ENCODE data around the gene ITGA5. TPM values are rescaled to one million over a fixed set of nuclear protein-coding genes. Genes with fewer than 3 reads are reported as not detected.

ITGA5 gene
- total and polyA plus RNA-seq, 9 of the 15 experiments (the other 6 are each of a cell fraction or from before 2014, with no cell fraction given) = 9.1 to 82.1 (median 47.4) TPM

GRCh38 chr12:54352022-54352531, 67.0 kb downstream of the ITGA5 start (continued):
- TF ChIP-seq NEUROD1 (IDR thresholded peaks at IDR 0.05; ENCODE audit: borderline replicate concordance, low read depth, low read length, partially characterized antibody) (peak; percentile 14), RBM22 (IDR thresholded peaks at IDR 0.05; ENCODE audit: low read depth, low read length, poor library complexity, severe bottlenecking) (no peak), MYC (IDR thresholded peaks at IDR 0.05; ENCODE audit: low read depth, low read length) (no peak), MYC (CRISPR knock-in tag; IDR thresholded peaks at IDR 0.05; ENCODE audit: borderline replicate concordance, low read depth) (no peak), NONO (IDR thresholded peaks at IDR 0.05; ENCODE audit: low read depth in 2 of 2, low read length in 1 of 2) (no peak), HSF4 (CRISPR knock-in tag; IDR thresholded peaks at IDR 0.05; ENCODE audit: borderline replicate concordance) (no peak), CBX5 (IDR thresholded peaks at IDR 0.05; ENCODE audit: borderline replicate concordance, low read depth) (no peak), POLR2A (conservative IDR thresholded peaks at IDR 0.05) (peak; percentile 58), KAT7 (CRISPR knock-in tag; IDR thresholded peaks at IDR 0.05; ENCODE audit: borderline replicate concordance) (no peak), HDAC2 (IDR thresholded peaks at IDR 0.05) (no peak; the same call in 1 of the 2 replicates), RFX5 (IDR thresholded peaks at IDR 0.05; ENCODE audit: low read depth, low read length) (no peak), U2AF2 (optimal IDR thresholded peaks at IDR 0.05; ENCODE audit: low read depth, low read length) (no peak), COPS2 (conservative IDR thresholded peaks at IDR 0.05) (no peak), ZNF146 (CRISPR knock-in tag; IDR thresholded peaks at IDR 0.05; ENCODE audit: unreplicated experiment) (no peak), STAT6 (CRISPR knock-in tag; IDR thresholded peaks at IDR 0.05) (no peak), TCF7 (IDR thresholded peaks at IDR 0.05; ENCODE audit: borderline replicate concordance) (no peak), MBD2 (IDR thresholded peaks at IDR 0.05; ENCODE audit: borderline replicate concordance, low read depth) (peak; percentile 19; the same call in 1 of the 2 replicates), NFIC (IDR thresholded peaks at IDR 0.05) (peak; percentile 64), TCF3 (CRISPR knock-in tag; IDR thresholded peaks at IDR 0.05) (peak; percentile 65), EHMT2 (IDR thresholded peaks at IDR 0.05) (no peak), HEY1 (CRISPR knock-in tag; IDR thresholded peaks at IDR 0.05; ENCODE audit: borderline replicate concordance) (no peak), MEF2D (tag; conservative IDR thresholded peaks at IDR 0.05; ENCODE audit: low read depth) (no peak)
- TF ChIP-seq, protein P1, sequence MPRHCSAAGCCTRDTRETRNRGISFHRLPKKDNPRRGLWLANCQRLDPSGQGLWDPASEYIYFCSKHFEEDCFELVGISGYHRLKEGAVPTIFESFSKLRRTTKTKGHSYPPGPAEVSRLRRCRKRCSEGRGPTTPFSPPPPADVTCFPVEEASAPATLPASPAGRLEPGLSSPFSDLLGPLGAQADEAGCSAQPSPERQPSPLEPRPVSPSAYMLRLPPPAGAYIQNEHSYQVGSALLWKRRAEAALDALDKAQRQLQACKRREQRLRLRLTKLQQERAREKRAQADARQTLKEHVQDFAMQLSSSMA (CRISPR knock-in tag; IDR thresholded peaks at IDR 0.05) = no peak
- TF ChIP-seq, protein P2, sequence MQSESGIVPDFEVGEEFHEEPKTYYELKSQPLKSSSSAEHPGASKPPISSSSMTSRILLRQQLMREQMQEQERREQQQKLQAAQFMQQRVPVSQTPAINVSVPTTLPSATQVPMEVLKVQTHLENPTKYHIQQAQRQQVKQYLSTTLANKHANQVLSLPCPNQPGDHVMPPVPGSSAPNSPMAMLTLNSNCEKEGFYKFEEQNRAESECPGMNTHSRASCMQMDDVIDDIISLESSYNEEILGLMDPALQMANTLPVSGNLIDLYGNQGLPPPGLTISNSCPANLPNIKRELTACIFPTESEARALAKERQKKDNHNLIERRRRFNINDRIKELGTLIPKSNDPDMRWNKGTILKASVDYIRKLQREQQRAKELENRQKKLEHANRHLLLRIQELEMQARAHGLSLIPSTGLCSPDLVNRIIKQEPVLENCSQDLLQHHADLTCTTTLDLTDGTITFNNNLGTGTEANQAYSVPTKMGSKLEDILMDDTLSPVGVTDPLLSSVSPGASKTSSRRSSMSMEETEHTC (IDR thresholded peaks at IDR 0.05) = no peak
- TF ChIP-seq, protein P3, sequence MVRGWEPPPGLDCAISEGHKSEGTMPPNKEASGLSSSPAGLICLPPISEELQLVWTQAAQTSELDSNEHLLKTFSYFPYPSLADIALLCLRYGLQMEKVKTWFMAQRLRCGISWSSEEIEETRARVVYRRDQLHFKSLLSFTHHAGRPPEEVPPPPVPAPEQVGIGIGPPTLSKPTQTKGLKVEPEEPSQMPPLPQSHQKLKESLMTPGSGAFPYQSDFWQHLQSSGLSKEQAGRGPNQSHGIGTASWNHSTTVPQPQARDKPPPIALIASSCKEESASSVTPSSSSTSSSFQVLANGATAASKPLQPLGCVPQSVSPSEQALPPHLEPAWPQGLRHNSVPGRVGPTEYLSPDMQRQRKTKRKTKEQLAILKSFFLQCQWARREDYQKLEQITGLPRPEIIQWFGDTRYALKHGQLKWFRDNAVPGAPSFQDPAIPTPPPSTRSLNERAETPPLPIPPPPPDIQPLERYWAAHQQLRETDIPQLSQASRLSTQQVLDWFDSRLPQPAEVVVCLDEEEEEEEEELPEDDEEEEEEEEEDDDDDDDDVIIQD (CRISPR knock-in tag; IDR thresholded peaks at IDR 0.05) = no peak
